ENCODE data around the gene BMP6.

Gene BMP6

DNA sequence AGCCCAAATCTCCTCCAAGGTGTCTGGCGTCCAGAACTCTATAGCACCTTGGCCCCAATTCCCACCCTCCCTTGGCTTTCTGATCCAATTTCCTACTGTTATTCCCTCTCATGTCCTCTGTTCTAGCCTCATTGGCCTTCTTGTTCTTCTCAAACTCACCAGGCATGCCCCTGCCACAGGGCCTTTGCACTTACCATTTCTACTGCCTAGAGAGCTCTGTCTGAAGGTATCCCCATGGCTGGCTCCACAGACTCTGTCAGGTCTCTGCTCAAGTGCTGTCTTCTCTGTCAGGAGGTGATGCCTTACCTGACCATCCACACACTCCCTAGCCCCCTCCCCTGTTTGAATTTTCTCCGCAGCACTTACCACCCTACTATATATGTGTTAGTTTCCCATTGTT lies 5.6 kb upstream of the BMP6 start:
- TF ChIP-seq, protein P1, sequence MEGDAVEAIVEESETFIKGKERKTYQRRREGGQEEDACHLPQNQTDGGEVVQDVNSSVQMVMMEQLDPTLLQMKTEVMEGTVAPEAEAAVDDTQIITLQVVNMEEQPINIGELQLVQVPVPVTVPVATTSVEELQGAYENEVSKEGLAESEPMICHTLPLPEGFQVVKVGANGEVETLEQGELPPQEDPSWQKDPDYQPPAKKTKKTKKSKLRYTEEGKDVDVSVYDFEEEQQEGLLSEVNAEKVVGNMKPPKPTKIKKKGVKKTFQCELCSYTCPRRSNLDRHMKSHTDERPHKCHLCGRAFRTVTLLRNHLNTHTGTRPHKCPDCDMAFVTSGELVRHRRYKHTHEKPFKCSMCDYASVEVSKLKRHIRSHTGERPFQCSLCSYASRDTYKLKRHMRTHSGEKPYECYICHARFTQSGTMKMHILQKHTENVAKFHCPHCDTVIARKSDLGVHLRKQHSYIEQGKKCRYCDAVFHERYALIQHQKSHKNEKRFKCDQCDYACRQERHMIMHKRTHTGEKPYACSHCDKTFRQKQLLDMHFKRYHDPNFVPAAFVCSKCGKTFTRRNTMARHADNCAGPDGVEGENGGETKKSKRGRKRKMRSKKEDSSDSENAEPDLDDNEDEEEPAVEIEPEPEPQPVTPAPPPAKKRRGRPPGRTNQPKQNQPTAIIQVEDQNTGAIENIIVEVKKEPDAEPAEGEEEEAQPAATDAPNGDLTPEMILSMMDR (IDR thresholded peaks at IDR 0.05): no peak

DNA sequence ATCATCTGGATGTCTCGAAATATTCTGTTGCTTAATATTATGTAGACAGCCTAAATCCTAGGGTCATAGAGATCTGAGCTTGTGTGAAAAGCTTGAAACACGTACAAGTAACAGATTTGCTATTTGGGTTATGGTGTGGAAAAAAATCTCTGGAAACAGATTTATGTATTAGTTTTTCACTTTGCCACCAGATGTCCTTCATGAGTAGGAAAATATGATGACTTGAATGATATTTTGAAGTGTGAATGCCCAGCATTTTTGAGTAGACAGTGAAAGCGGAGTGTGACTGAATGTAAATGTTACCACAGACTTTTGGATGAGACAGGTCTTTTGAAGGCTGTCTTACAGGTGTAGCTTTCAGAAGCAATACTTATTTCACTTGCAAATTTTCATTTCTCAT lies 4.2 kb upstream of the BMP6 start:
- TF ChIP-seq, protein P1 (IDR thresholded peaks at IDR 0.05): peak; percentile 39; the same call in 1 of the 2 replicates

DNA sequence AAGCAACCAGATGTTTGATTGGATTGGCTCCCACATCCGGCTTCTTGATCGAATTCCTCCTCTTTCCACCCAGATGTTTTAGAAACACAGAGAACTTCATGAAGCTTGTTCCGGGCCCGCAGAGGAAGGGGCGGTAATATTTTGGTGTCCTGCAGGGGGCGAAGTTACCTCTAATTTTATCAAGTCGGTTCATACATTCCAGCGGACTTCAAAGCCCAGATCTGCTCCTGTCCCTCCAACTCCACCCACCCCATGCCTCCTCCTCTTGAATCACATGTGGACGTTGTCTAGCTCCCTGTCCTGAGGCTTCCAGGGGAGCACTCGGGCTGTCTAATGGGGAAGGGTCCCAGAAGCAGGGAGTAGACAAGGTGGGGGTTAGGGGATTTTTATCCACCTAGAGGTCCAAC lies 2.9 kb upstream of the BMP6 start:
- TF ChIP-seq, protein P1 (IDR thresholded peaks at IDR 0.05): peak; percentile 60

DNA sequence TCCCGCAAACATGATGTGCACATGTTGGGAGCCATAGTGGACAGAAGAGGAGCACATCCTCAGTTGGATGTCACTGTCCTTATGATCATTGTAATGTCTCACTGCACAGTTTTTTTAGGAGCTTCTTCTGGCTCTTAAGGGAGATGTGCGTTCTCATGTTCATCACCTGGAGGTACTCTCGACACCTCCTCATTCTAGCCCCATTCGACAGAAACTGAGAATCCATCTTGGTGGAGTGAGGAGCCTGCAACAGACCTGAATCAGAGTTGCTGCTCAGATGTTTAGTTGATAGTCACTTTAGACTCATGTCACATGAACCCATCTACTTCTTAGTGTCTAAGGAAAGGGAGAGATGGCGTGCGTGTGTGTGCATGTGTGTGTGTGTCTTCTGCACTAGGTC lies 2.3 kb upstream of the BMP6 start:
- TF ChIP-seq, protein P1 (IDR thresholded peaks at IDR 0.05): no peak

DNA sequence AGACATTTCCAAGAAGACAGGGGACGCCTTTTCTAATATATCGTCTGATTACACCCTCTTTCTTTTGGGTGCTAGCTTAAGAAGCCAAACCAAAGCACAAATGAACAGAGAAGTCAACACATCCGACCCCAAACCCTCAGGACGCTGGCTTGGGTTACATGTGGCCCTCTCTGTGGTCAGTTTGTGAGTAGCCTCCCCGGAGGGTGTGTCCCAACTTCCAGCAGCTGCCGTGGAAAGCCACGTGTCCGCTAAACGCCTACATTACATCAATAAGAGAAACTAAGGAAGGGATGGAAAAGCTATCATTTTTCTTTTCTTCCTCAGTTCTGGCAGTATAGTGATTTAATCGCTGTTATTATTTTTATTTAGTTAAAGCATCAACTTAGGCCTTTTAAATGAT lies 487 bp upstream of the BMP6 start:
- TF ChIP-seq, protein P1 (IDR thresholded peaks at IDR 0.05): no peak

DNA sequence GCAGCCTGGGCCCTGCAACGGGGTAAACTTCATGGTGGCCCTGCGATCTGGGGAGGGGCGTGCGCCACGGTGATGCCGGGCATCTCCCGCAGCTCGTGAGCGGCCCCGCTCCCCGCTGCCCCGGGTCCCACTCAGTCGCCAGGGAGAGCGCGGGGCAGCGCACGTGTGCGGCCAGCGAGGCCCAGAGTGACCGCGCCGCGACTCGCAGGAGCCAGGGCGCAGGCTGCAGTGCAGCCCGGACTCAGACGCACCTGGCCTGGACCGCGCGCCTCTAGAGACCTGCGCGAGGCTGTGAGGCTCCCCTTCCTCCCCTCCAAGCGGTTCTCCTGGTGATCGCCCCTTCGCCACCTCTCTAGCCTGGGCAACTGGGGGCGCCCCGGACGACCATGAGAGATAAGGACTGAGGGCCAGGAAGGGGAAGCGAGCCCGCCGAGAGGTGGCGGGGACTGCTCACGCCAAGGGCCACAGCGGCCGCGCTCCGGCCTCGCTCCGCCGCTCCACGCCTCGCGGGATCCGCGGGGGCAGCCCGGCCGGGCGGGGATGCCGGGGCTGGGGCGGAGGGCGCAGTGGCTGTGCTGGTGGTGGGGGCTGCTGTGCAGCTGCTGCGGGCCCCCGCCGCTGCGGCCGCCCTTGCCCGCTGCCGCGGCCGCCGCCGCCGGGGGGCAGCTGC lies 652 bp downstream of the BMP6 start:
- TF ChIP-seq, protein P1 (IDR thresholded peaks at IDR 0.05): no peak

DNA sequence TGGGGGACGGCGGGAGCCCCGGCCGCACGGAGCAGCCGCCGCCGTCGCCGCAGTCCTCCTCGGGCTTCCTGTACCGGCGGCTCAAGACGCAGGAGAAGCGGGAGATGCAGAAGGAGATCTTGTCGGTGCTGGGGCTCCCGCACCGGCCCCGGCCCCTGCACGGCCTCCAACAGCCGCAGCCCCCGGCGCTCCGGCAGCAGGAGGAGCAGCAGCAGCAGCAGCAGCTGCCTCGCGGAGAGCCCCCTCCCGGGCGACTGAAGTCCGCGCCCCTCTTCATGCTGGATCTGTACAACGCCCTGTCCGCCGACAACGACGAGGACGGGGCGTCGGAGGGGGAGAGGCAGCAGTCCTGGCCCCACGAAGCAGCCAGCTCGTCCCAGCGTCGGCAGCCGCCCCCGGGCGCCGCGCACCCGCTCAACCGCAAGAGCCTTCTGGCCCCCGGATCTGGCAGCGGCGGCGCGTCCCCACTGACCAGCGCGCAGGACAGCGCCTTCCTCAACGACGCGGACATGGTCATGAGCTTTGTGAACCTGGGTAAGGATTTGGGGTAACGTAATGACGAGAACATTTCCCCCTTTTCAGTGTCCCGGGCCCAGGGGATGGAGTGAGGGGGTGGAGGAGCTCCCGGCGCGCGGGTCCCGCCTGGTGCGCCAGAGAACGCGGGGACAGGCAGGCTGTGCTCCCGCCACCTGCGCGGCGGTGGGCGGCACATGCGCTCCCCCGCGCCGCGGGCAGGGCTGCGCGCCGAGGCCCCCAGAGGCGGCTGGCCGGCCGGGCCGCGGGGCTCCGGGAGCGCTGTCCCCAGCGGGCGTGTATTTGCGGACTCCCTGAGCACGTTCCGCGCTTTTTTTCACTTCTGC lies 1.4 kb downstream of the BMP6 start:
- TF ChIP-seq, protein P1 (IDR thresholded peaks at IDR 0.05): no peak

Measured in LNCAP (cell line).